ENCODE data around the gene TMEM184C.

DNA sequence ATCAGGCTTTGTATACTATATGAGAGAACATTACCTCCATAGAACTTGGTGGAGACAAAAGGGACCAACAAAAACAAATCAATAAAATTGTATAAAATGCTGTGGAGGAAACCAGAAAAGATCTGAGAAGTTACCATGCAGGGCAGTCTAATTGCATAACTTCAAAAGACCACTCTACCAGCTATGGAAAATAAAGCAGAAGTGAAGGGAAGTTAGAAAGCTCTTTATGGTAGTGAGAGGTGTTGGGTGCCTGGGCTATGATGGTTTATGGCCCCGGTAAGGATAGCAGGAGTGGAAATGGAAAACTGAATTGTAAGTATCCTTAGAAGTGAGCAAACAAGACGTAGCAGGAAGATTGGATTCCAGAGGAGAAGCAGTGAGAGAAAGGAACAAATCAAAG, 3.1 kb downstream of the TMEM184C start:
- no peak for TF ChIP-seq OSR1 (CRISPR knock-in tag; IDR thresholded peaks at IDR 0.05)
- TF ChIP-seq SNAI2 (CRISPR knock-in tag; IDR thresholded peaks at IDR 0.05) = no peak
- TF ChIP-seq, protein P1, sequence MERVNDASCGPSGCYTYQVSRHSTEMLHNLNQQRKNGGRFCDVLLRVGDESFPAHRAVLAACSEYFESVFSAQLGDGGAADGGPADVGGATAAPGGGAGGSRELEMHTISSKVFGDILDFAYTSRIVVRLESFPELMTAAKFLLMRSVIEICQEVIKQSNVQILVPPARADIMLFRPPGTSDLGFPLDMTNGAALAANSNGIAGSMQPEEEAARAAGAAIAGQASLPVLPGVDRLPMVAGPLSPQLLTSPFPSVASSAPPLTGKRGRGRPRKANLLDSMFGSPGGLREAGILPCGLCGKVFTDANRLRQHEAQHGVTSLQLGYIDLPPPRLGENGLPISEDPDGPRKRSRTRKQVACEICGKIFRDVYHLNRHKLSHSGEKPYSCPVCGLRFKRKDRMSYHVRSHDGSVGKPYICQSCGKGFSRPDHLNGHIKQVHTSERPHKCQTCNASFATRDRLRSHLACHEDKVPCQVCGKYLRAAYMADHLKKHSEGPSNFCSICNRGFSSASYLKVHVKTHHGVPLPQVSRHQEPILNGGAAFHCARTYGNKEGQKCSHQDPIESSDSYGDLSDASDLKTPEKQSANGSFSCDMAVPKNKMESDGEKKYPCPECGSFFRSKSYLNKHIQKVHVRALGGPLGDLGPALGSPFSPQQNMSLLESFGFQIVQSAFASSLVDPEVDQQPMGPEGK (CRISPR knock-in tag; IDR thresholded peaks at IDR 0.05; ENCODE audit: borderline replicate concordance) = no peak
- no peak for TF ChIP-seq BACH2 (CRISPR knock-in tag; IDR thresholded peaks at IDR 0.05; ENCODE audit: borderline replicate concordance)
- no peak for TF ChIP-seq ARNTL (CRISPR knock-in tag; IDR thresholded peaks at IDR 0.05; ENCODE audit: borderline replicate concordance, low read depth)
